Measurements from ENCODE around the gene SLC27A2.

SLC27A2 gene

DNA sequence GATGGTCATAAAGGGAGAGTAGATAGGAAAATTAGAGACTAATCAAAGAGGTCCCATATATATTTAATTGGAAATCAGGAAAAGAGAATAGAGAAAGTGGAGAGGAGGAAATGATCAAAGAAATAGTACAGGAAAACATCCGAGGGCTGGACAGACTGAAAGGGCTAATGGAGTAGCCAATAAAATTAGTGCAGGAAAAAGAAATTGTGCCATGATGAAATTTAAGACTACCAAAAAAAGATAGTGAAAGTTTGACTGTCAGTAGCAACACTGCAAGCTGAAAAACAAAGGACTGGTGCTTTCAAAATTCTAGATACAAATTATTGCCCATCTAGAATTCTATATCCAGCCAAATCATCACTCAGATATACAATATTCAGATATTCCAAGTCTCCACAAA, 36.3 kb downstream of the SLC27A2 start:
- no peak for TF ChIP-seq CTCF (conservative IDR thresholded peaks at IDR 0.05; ENCODE audit: low read length)
- no peak for DNase-seq (ENCODE audit: low read depth)
- no peak overlapping the region for H3K4me3 ChIP-seq (ENCODE audit: low read length)

GRCh38 chr15:50218691-50219090, 36.7 kb downstream of the SLC27A2 start:
- TF ChIP-seq CTCF (conservative IDR thresholded peaks at IDR 0.05; ENCODE audit: low read length): no peak
- no peak for DNase-seq (ENCODE audit: low read depth)
- no peak overlapping the region for H3K4me3 ChIP-seq (ENCODE audit: low read length)

DNA sequence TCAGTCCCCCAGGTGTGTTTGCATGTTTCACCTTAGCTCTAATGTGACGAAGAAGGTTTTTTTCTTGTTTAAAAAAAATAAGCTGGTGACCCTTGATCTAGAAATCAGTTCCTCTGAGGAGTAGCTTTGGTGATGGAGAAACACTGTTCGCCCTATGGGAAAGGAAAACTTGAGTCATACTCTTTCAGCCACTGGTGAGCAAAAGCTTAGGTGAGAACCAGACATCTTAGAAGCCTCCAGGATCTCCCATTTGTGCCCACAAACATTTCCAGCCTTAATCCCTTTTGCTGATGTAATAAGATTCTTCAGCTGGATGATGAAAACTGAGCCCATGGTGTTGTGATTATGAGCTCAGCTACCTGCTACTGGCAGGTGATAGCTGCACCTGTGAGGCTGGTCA, 37.8 kb downstream of the SLC27A2 start:
- no peak for TF ChIP-seq CTCF (conservative IDR thresholded peaks at IDR 0.05; ENCODE audit: low read length)
- no peak for DNase-seq (ENCODE audit: low read depth)

DNA sequence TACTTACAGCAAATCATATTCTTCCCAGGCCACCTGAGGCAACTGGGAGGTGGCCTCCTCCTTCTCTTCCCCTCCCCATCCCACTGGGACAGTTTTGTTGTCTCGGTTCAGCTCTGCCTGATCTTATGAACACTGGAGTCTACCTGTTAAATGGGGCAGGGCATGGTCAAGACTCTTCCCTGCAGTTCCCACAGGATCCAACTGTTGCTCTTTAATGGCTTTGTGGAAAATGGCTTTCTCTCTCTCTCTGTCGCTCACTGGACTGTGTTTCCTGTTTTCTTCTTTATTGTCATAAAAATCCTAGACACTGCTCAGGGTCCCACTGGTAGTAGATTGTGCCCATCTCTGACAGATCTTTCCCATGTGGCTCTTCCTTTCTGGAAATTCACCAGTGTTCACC, 40.2 kb downstream of the SLC27A2 start:
- TF ChIP-seq CTCF (conservative IDR thresholded peaks at IDR 0.05; ENCODE audit: low read length): no peak
- no peak for DNase-seq (ENCODE audit: low read depth)
- H3K4me3 ChIP-seq (ENCODE audit: low read length): no peak overlapping the region

More for the DNA sequence above, 37.8 kb downstream of the SLC27A2 start:
- H3K4me3 ChIP-seq (ENCODE audit: low read length): no peak overlapping the region

DNA sequence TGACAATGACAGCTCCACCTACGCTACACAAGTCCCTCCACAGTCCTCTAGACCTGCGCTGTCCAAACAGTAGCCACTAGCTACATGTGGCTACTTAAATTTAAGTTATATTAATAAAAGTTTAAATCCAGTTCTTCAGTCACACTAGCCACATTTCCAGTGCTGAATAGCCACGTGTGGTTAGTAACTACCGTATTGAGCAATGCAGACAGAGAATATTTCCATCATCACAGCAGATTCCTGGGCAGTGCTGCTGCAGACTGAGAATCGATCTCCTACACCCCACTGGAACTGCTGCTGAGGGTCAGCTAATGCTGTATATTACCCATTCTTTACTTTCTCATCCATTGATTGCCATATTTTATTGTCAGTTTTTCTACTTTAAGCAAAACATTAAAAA, 42.6 kb downstream of the SLC27A2 start:
- peak; percentile 66 for DNase-seq (ENCODE audit: low read depth)
- TF ChIP-seq CTCF (conservative IDR thresholded peaks at IDR 0.05; ENCODE audit: low read length): no peak

DNA sequence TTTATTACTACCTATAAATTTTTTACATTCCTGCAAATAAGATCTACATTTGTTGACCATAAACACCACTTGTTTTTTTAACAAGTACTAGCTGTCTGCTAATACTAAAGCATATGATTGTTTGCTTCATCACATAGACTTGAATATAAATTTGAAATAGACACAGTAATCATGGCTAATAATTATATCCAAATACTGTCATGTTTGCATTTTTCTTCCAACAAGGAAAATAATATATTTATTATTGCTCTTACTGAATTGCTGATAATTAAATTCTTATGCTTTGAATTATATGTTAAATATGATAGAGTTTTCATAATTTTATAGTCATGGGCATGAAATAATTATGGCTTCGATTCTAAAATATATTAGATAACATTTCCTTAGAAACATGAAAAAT, 43.1 kb downstream of the SLC27A2 start:
- no peak overlapping the region for H3K4me3 ChIP-seq (ENCODE audit: low read length)
- TF ChIP-seq CTCF (conservative IDR thresholded peaks at IDR 0.05; ENCODE audit: low read length): no peak

More for the DNA sequence above, 42.6 kb downstream of the SLC27A2 start:
- no peak overlapping the region for H3K4me3 ChIP-seq (ENCODE audit: low read length)

DNA sequence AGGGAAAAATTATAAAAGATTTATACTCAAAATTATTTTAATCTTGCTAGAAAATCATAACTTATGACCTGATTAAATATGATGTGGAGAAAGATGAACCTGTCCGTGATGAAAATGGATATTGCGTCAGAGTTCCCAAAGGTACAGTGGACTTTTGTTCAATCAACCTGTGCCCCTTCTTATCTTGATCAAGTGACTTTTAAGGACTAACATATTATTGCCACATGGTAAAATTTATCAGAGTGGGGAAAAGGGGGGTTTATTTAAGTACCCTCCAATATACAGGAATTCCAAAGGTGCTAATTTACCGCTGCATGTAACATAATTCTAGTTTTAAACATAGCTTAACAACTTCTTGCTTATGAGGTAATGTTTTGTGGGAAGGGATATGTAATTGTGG, 43.9 kb downstream of the SLC27A2 start:
- no peak overlapping the region for H3K4me3 ChIP-seq (ENCODE audit: low read length)
- DNase-seq (ENCODE audit: low read depth): no peak
- no peak for TF ChIP-seq CTCF (conservative IDR thresholded peaks at IDR 0.05; ENCODE audit: low read length)

More for the DNA sequence above, 43.1 kb downstream of the SLC27A2 start:
- DNase-seq (ENCODE audit: low read depth): no peak
